K562 (cell line): ENCODE results near the gene MFSD11. TPM values are rescaled to one million over a fixed set of nuclear protein-coding genes. Genes with fewer than 3 reads are reported as not detected.
A peak's percentile ranks its signal among the peaks of the same experiment; 100 is the strongest.

Source experiments
- ESRRB ChIP-seq: fragments of 250-450 bp; sonication (Bioruptor Pico); IDR thresholded peaks from 2 replicates; pipeline ENCODE4 v1.5.0; 2020; ENCODE audit warnings: mild to moderate bottlenecking, moderate library complexity, borderline replicate concordance
- HDAC8 ChIP-seq: fragments of 450-650 bp; IDR thresholded peaks from 2 replicates; pipeline ENCODE4 v1.6.1; 2016; ENCODE audit warnings: mild to moderate bottlenecking, missing genetic modification characterization, moderate library complexity, missing compliant biosample characterization
- ILF3 ChIP-seq: fragments of 450-650 bp; IDR thresholded peaks from 2 replicates; pipeline ENCODE4 v1.6.1; 2018; ENCODE audit warnings: antibody characterized with exemption, mild to moderate bottlenecking, moderate library complexity, borderline replicate concordance
- KLF16 ChIP-seq: IDR thresholded peaks from 2 replicates; pipeline ENCODE4 v1.6.1; 2016; ENCODE audit warnings: antibody characterized with exemption
- MCM5 ChIP-seq: fragments of 450-650 bp; IDR thresholded peaks from 2 replicates; pipeline ENCODE4 v1.6.1; 2016; ENCODE audit warnings: low read depth
- NFRKB ChIP-seq: fragments of 450-650 bp; IDR thresholded peaks from 2 replicates; pipeline ENCODE4 v1.6.1; 2016; ENCODE audit warnings: low read depth
- PRMT5 ChIP-seq: sonication (generic); formaldehyde crosslinking; IDR thresholded peaks from 2 replicates; pipeline ENCODE4 v1.5.0; 2020; ENCODE audit warnings: missing genetic modification reagents
- RBBP5 ChIP-seq: fragments of 200-600 bp; sonication (generic); IDR thresholded peaks from 2 replicates; pipeline ENCODE4 v1.6.1; 2012; ENCODE audit warnings: borderline replicate concordance, mild to moderate bottlenecking, low read length, control low read depth, inconsistent platforms; ENCODE audit not compliant: insufficient read depth, poor library complexity, severe bottlenecking
- RBM25 ChIP-seq: fragments of 200-400 bp; formaldehyde crosslinking; IDR thresholded peaks from 2 replicates; pipeline ENCODE4 v1.6.1; 2018; ENCODE audit warnings: low read length, low read depth, moderate library complexity; ENCODE audit not compliant: severe bottlenecking
- STAT5A ChIP-seq: IDR thresholded peaks from 2 replicates; pipeline ENCODE4 v1.6.1; 2012; ENCODE audit warnings: low read length, inconsistent platforms, borderline replicate concordance
- TCF7 ChIP-seq: sonication (generic); IDR thresholded peaks from 2 replicates; pipeline ENCODE4 v1.6.1; 2016; ENCODE audit warnings: antibody characterized with exemption, borderline replicate concordance
- ZBTB7A ChIP-seq: IDR thresholded peaks from 2 replicates; pipeline ENCODE4 v1.6.1; 2011; ENCODE audit warnings: low read depth, mild to moderate bottlenecking, low read length, moderate library complexity, borderline replicate concordance; ENCODE audit not compliant: control insufficient read depth
- ZNF197 ChIP-seq: fragments of 200-800 bp; sonication (Bioruptor generic); IDR thresholded peaks from 2 replicates; pipeline ENCODE4 v1.6.1; 2016; ENCODE audit warnings: low read depth, missing genetic modification characterization, missing compliant biosample characterization
- ZNF253 ChIP-seq: fragments of 250-450 bp; sonication (Bioruptor Pico); conservative IDR thresholded peaks from 2 replicates; pipeline ENCODE4 v1.6.1; 2021; ENCODE audit warnings: mild to moderate bottlenecking
- ZNF407 ChIP-seq: fragments of 450-650 bp; IDR thresholded peaks from 2 replicates; pipeline ENCODE4 v1.6.1; 2016; ENCODE audit warnings: low read depth
- ZNF583 ChIP-seq: fragments of 250-450 bp; sonication (Bioruptor Pico); IDR thresholded peaks from 2 replicates; pipeline ENCODE4 v1.4.0; 2020
- polyA plus RNA-seq, 8 experiments: library from polyadenylated mRNA; depleted of rRNA in 4 of 8; stranded (reverse) in 5 of 8; unstranded in 3 of 8; fragments of >200 nt; fragmentation: Nextera tagmentation in 2 of 8; fragmentation: Illumina TruSeq in 1 of 8; extraction: Ambion mirVana in 2 of 8; extraction: Trizol in 1 of 8; gene quantifications; 2 replicates each; pipeline versions ENCODE4 v1.2.1 to v1.2.3, GENCODE V29; 2011 to 2014; ENCODE audit warnings: inconsistent platforms in 1 of 8, missing spikeins in 1 of 8
- total RNA-seq, 7 experiments: library from RNA; depleted of rRNA in 6 of 7; stranded (reverse); fragments of >200 nt in 6 of 7; fragmentation: Illumina TruSeq in 2 of 7; extraction: Trizol in 2 of 7; gene quantifications; 2 replicates each; pipeline versions ENCODE4 v1.2.1 to v1.2.3, GENCODE V29; 2011 to 2021; ENCODE audit warnings: low replicate concordance in 1 of 7
- TF ChIP-seq, protein P1 (sequence below): sonication (generic); formaldehyde crosslinking; IDR thresholded peaks from 2 replicates; pipeline ENCODE4 v1.8.0; 2022; ENCODE audit warnings: mild to moderate bottlenecking, low read depth, missing genetic modification reagents
- TF ChIP-seq, protein P2 (sequence below): sonication (generic); formaldehyde crosslinking; IDR thresholded peaks from 2 replicates; pipeline ENCODE4 v1.9.0; 2022; ENCODE audit warnings: mild to moderate bottlenecking, missing genetic modification reagents

The MFSD11 gene
- total and polyA plus RNA-seq, 9 of the 15 experiments (the other 6 are each of a cell fraction or from before 2014, with no cell fraction given), result 14.4 to 24.5 (median 19.9) TPM

- TF ChIP-seq ZNF407 (no peak), ZBTB7A (peak; percentile 43; the same call in 1 of the 2 replicates), PRMT5 (CRISPR knock-in tag) (no peak), STAT5A (no peak), MCM5 (no peak), ZNF253 (CRISPR knock-in tag) (no peak), RBBP5 (no peak), ZNF197 (no peak), HDAC8 (tag) (no peak), RBM25 (no peak), ESRRB (CRISPR knock-in tag) (no peak), ILF3 (peak; percentile 47; the same call in 1 of the 2 replicates), NFRKB (peak; percentile 73), ZNF583 (CRISPR knock-in tag) (peak; percentile 72; the same call in 1 of the 2 replicates), TCF7 (no peak; the same call in 1 of the 2 replicates), KLF16 (no peak)
- TF ChIP-seq, protein P1, sequence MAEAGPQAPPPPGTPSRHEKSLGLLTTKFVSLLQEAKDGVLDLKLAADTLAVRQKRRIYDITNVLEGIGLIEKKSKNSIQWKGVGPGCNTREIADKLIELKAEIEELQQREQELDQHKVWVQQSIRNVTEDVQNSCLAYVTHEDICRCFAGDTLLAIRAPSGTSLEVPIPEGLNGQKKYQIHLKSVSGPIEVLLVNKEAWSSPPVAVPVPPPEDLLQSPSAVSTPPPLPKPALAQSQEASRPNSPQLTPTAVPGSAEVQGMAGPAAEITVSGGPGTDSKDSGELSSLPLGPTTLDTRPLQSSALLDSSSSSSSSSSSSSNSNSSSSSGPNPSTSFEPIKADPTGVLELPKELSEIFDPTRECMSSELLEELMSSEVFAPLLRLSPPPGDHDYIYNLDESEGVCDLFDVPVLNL, result peak; percentile 91
- TF ChIP-seq, protein P2, sequence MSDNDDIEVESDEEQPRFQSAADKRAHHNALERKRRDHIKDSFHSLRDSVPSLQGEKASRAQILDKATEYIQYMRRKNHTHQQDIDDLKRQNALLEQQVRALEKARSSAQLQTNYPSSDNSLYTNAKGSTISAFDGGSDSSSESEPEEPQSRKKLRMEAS (CRISPR knock-in tag), result no peak; the same call in 1 of the 2 replicates
Measured at GRCh38 chr17:76737082-76737675, 740 bp upstream of the MFSD11 start, which contains the start of gene SRSF2 (continued).
